Esophagus muscularis mucosa (tissue), 2 donors: ENCODE measurements around the gene RPIA.

Experiments used
- POLR2A ChIP-seq: fragments of 450-650 bp; IDR thresholded peaks from one replicate; pipeline ENCODE4 v1.6.1; 2017; ENCODE audit warnings: antibody characterized with exemption, moderate library complexity, mild to moderate bottlenecking, low read depth
- POLR2AphosphoS5 ChIP-seq, 2 donors: sonication (generic); formaldehyde crosslinking; IDR thresholded peaks; one replicate each; pipeline ENCODE4 v1.6.1; 2017; ENCODE audit warnings: antibody characterized with exemption in 2 of 2

DNA sequence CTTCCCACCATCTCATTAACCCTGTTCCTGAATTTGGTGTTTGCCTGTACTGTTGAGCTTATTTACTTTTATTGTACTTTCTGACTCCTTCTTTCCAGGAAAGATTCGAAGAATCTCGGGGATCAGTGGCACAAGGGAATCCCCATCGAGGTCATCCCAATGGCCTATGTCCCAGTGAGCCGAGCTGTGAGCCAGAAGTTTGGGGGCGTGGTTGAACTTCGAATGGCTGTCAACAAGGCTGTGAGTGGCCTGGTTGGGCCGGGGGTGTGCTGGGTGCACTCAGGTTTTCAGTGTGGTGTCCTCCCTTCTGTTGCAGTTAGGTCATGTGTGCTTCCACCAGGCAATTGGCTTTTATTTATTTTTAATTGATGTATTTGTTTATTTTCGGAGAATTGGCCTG, 45.0 kb downstream of the RPIA start:
- TF ChIP-seq POLR2A: no peak
- no peak for TF ChIP-seq POLR2AphosphoS5 (IDR thresholded peaks at IDR 0.05)
